ENCODE measurements around the gene RXRA. TPM values are rescaled to one million over a fixed set of nuclear protein-coding genes. Genes with fewer than 3 reads are reported as not detected.

RXRA gene
- total and polyA plus RNA-seq, 2 of the 4 experiments (the other 2 are of a cell fraction) = 7.5 to 17.9 TPM

- Histone ChIP-seq H4K91ac (ENCODE audit: insufficient read depth, low read depth, low read length) (no peak overlapping the region), H3K56ac (ENCODE audit: extremely low read depth, insufficient read depth, low read length) (no peak overlapping the region), H3K27ac (ENCODE audit: insufficient read depth, low read length) (no peak overlapping the region), H3K9ac (ENCODE audit: low read depth, low read length) (no peak overlapping the region), H3K79me1 (ENCODE audit: low read depth in 1 of 2, low read length in 2 of 2) (peaks cover 21 to 93% of the 10 kb centered on the region in 2 experiments), H2BK20ac (ENCODE audit: low read depth, low read length) (no peak overlapping the region), H3K9me1 (ENCODE audit: insufficient read depth, low read length) (peaks cover 21% of the 10 kb centered on the region), H4K8ac (ENCODE audit: low read depth in 2 of 2, low read length in 2 of 2) (no peak overlapping the region), H3K4ac (ENCODE audit: low read depth, low read length) (no peak overlapping the region), H2AK5ac (ENCODE audit: low read depth, low read length) (no peak overlapping the region), H2BK5ac (ENCODE audit: low read depth, low read length, poor library complexity, severe bottlenecking) (no peak overlapping the region), H2BK120ac (ENCODE audit: low read depth, low read length) (no peak overlapping the region), H3K9me3 (ENCODE audit: control insufficient read depth, insufficient read depth, low read length) (no peaks in the 10 kb centered on the region), H3K27me3 (ENCODE audit: control insufficient read depth, insufficient read depth, low read length) (no peaks in the 10 kb centered on the region), H3K4me3 (ENCODE audit: insufficient read depth, low read depth, low read length) (no peak overlapping the region), H3K36me3 (ENCODE audit: control insufficient read depth, insufficient read depth, low read length) (peaks cover 5% of the 10 kb centered on the region; the same call in 1 of the 2 replicates), H3K23ac (ENCODE audit: low read depth, low read length) (no peak overlapping the region), H4K20me1 (ENCODE audit: insufficient read depth, low read length) (peaks cover 100% of the 10 kb centered on the region), H3K14ac (replicated peaks; ENCODE audit: low read depth, low read length) (no peak overlapping the region), H3K18ac (ENCODE audit: low read depth, low read length) (no peak overlapping the region), H3K4me2 (ENCODE audit: low read depth, low read length) (no peak overlapping the region), H4K5ac (ENCODE audit: low read depth, low read length) (no peak overlapping the region), H2BK15ac (ENCODE audit: low read depth, low read length) (no peak overlapping the region), H2AK9ac (replicated peaks; ENCODE audit: low read depth, low read length, poor library complexity) (no peak overlapping the region), H3K4me1 (ENCODE audit: control insufficient read depth, insufficient read depth, low read length) (peaks cover 33% of the 10 kb centered on the region), H2AFZ (replicated peaks; ENCODE audit: low read length, poor library complexity) (no peak overlapping the region)
- ATAC-seq (ENCODE audit: low read depth) (no peak), DNase-seq (no peak)
- ChIA-PET CTCF (no interaction called here), POLR2A (ENCODE audit: unreplicated experiment) (no interaction called here)
- in situ Hi-C loops (cut with MboI; ENCODE audit: low sequenced_read_pairs) = no loop called here
- dilution Hi-C loops (cut with HindIII; ENCODE audit: low sequenced_read_pairs, unreplicated experiment) = no loop called here
- BruUV-seq (replicated peaks) = no TSS peak
- 80% methylated on average over 13 of the region's 21 CpGs; no CpG with 5 or more reads in 1 of the 2 experiments for WGBS, 2 experiments (ENCODE audit: extremely low coverage in 2 of 2, insufficient read length in 1 of 2)
- TF ChIP-seq ELK1 (IDR thresholded peaks at IDR 0.05; ENCODE audit: borderline replicate concordance, low read depth, low read length) = no peak
- TF ChIP-seq CHD1 (IDR thresholded peaks at IDR 0.05; ENCODE audit: low read depth, low read length) = no peak
- TF ChIP-seq SMC3 (IDR thresholded peaks at IDR 0.05; ENCODE audit: low read depth, low read length) = no peak
- no peak for TF ChIP-seq POLR2A (IDR thresholded peaks at IDR 0.05; ENCODE audit: low read depth, low read length)
- TF ChIP-seq CTCF (conservative IDR thresholded peaks at IDR 0.05; ENCODE audit: low read depth, low read length) = no peak
- no peak for TF ChIP-seq USF2 (IDR thresholded peaks at IDR 0.05; ENCODE audit: low read depth, low read length)
- no peak for TF ChIP-seq FOS (IDR thresholded peaks at IDR 0.05; ENCODE audit: low read depth, low read length)
- no peak for TF ChIP-seq RFX5 (IDR thresholded peaks at IDR 0.05; ENCODE audit: low read depth, low read length)
- no peak for TF ChIP-seq CEBPB (IDR thresholded peaks at IDR 0.05; ENCODE audit: low read depth, low read length)
- no peak for TF ChIP-seq MAZ (IDR thresholded peaks at IDR 0.05; ENCODE audit: borderline replicate concordance, low read depth, low read length)
- TF ChIP-seq NFE2L2 (IDR thresholded peaks at IDR 0.05; ENCODE audit: low read depth, low read length) = no peak
- no peak for TF ChIP-seq MXI1 (IDR thresholded peaks at IDR 0.05; ENCODE audit: borderline replicate concordance, low read depth, low read length)
- TF ChIP-seq RCOR1 (IDR thresholded peaks at IDR 0.05; ENCODE audit: insufficient replicate concordance, low read length) = no peak
- no peak for TF ChIP-seq BHLHE40 (IDR thresholded peaks at IDR 0.05; ENCODE audit: low read depth, low read length)
- intact Hi-C loops (cut with micrococcal nuclease) = no loop called here
Measured at GRCh38 chr9:134346840-134347583, 20.8 kb downstream of the RXRA start.
